Measurements from ENCODE around the gene FOXB2. TPM values are rescaled to one million over a fixed set of nuclear protein-coding genes. Genes with fewer than 3 reads are reported as not detected.
"Not testable (repeated sequence)": the region's sequence is repeated elsewhere in the genome, so short reads cannot be mapped to it uniquely, and the experiment has no call there.

Gene FOXB2
- polyA plus RNA-seq (ENCODE audit: insufficient read length in 4 of 4), result not detected

- no peak for DNase-seq (ENCODE audit: low read depth in 4 of 4, low spot score in 3 of 4)
These were observed at the start of gene FOXB2 for GRCh38 chr9:77019236-77019925. Gene FOXB2, plus strand, starts transcription at chr9:77019655. Its CDS starts 0 bp downstream, at chr9:77019655.

- DNase-seq (ENCODE audit: low read depth in 4 of 4, low spot score in 3 of 4), result no peak
These were observed 49.7 kb upstream of the FOXB2 start for GRCh38 chr9:76969716-76970115.

DNA sequence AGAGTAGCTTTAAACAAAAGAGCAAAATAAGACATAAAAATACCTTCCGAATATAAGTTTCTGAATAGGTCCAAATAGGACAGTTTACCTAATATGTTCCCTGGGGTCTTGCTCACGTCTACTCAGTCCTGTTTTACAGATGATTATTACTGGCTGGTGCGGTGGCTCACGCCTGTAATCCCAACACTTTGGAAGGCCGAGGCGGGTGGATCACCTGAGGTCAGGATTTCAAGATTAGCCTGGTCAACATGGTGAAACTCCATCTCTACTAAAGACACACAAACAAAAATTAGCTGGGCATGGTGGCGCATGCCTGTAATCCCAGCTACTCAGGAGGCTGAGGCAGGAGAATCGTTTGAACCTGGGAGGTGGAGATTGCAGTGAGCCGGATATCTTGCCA lies 40.6 kb upstream of the FOXB2 start:
- not testable (repeated sequence) for DNase-seq (ENCODE audit: low read depth in 4 of 4, low spot score in 3 of 4)

GRCh38 chr9:76980566-76980965 lies 38.9 kb upstream of the FOXB2 start:
- no peak for DNase-seq (ENCODE audit: low read depth in 4 of 4, low spot score in 3 of 4)

DNA sequence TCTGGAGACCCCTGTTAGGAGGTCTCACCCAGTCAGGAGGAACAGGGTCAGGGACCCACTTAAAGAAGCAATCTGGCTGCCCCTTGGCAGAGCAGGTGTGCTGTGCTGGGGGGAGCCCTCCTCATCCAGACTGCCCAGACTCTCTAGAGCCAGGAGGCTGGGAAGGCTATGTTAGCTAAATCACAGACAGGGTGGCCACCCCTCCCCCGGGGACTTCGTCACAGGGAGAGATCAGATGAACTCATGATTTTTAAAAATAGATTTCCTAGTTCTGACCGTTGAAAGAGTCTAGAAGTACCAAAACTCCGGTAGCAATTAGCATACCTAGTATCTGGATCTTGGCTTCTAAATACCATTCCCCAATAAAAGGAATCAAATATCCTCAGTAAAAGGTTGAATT lies 35.0 kb upstream of the FOXB2 start:
- no peak for DNase-seq (ENCODE audit: low read depth in 4 of 4, low spot score in 3 of 4)

DNA sequence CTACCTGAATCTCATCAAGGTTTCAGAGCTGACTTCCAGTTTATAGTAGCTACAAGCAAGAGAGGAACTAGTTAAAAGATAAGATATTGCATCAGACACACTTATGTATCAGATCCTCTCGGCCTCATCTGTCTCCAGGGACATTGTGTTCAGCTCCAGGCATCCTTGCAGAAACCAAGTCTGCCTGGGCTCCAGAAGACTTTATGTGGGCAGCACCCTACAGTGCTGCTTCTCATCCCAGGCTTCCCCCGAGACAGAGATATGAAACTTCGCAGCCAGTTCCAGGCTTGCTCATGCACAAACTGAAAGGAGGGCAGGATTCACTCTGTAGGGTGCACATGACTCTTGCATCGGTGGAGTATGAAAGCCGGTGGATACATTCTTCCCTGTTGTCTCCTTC lies 33.9 kb upstream of the FOXB2 start:
- no peak for DNase-seq (ENCODE audit: low read depth in 4 of 4, low spot score in 3 of 4)

DNA sequence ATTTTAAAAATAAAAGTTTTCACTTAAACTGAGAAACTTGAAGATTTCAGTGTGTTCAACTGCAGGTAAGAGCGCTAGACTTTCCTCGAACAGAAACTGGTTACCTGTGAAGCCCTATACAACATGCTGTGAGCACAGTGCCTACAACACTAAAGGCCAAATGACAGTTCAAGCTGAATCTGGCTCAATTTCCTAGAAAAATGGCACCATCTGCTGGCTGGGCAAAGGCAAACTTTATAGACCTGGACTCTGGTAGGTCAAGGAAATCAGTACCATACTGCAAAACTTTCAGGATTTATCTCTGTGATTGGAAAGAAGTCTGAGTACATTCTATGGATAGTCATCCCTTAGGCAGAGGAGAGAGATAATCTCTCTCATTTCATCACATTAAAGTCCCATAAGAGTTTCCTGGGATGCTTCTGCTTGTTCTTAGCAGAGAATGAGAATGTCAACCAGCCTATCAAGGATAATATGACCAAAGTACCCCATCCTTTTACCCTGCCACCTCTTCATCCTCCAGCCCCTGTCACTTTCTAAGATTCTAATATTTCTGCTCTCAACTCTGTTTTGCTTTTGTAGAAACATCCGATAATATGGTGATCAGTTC lies 31.8 kb upstream of the FOXB2 start:
- no peak for DNase-seq (ENCODE audit: low read depth in 4 of 4, low spot score in 3 of 4)

- no peak for DNase-seq (ENCODE audit: low read depth in 4 of 4, low spot score in 3 of 4)
These were observed 30.5 kb upstream of the FOXB2 start for GRCh38 chr9:76988941-76989340.

DNA sequence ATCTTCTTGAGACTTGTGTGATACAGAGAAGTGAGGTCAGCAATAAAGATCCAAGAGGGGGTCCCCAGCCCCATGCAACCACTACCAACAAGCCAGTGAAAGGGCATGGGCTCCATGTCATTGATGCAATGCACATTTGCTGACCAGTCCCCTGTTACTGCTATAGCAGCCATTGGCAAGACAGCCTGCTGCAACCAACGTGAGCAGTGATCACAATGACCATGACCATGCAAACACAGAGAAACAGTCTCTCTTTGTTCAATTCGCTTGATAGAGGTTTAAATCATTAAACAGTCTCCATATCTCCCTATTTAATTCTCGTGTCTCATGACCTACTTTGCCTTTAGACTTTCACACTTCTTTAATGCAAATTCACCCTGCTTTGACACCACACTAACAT lies 30.0 kb upstream of the FOXB2 start:
- no peak for DNase-seq (ENCODE audit: low read depth in 4 of 4, low spot score in 3 of 4)

DNA sequence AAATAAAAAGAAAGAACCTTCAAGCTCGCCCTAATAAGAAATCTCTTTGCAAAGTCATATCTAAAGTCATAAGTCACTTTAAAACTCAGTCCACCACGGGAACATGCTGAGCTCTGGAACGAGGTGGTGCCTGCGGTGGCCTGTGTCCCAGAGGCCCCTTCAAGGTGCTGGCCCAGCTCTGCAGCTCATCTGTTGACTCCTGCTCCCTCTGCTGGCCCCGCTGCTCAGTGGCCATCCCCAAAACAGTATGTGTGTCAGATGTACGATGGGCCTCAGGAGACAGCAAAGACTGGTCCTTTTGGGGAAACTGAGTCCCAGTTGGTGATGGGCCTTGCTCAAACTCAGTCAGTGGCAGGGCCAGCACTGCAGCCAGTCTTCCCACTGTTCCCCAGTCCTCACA lies 22.8 kb upstream of the FOXB2 start:
- no peak for DNase-seq (ENCODE audit: low read depth in 4 of 4, low spot score in 3 of 4)

DNA sequence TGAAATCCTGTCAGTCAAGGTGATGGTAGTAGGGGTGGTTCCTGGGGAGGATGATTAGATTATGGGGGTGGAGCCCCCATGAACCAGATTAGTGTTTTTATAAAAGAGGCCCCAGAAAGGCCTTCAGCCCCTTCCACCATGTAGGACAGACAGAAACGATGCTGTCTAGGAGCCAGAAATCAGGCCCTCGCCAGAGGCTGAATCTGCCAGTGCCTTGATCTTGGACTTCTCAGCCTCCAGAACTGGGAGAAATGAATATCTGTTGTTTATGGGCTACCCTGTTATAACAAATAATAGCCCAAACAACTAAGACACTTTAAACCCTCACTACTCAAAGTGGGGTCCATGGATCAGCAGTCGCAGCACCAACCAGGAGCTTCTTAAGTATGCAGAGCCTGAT lies 20.2 kb upstream of the FOXB2 start:
- no peak for DNase-seq (ENCODE audit: low read depth in 4 of 4, low spot score in 3 of 4)

- DNase-seq (ENCODE audit: low read depth in 4 of 4, low spot score in 3 of 4), result no peak
These were observed 19.1 kb upstream of the FOXB2 start for GRCh38 chr9:77000330-77000729.

DNA sequence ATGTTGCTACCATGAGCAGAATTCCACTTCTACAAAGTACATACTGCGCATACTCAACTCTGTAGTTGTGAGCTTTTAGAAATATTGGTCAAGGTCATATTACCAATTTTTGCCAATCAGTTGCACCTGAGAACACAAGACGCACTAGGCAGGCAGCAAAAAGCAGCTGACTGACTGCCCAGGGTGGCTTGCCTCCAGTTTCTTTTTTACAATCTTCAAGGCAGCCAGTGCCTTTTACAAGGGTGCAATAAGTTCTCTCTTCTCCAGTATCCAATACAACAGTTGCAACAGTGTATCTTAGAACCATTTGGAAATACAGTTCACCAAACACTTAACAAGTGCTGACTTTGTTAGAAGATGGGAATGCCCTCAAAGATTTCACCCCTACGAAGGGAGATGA lies 16.1 kb upstream of the FOXB2 start:
- no peak for DNase-seq (ENCODE audit: low read depth in 4 of 4, low spot score in 3 of 4)

- no peak for DNase-seq (ENCODE audit: low read depth in 4 of 4, low spot score in 3 of 4)
These were observed 14.2 kb upstream of the FOXB2 start for GRCh38 chr9:77005216-77005615.

- DNase-seq (ENCODE audit: low read depth in 4 of 4, low spot score in 3 of 4), result no peak
These were observed 8.9 kb upstream of the FOXB2 start for GRCh38 chr9:77010527-77010926.

- no peak for DNase-seq (ENCODE audit: low read depth in 4 of 4, low spot score in 3 of 4)
These were observed 7.3 kb upstream of the FOXB2 start for GRCh38 chr9:77011973-77012821.

DNA sequence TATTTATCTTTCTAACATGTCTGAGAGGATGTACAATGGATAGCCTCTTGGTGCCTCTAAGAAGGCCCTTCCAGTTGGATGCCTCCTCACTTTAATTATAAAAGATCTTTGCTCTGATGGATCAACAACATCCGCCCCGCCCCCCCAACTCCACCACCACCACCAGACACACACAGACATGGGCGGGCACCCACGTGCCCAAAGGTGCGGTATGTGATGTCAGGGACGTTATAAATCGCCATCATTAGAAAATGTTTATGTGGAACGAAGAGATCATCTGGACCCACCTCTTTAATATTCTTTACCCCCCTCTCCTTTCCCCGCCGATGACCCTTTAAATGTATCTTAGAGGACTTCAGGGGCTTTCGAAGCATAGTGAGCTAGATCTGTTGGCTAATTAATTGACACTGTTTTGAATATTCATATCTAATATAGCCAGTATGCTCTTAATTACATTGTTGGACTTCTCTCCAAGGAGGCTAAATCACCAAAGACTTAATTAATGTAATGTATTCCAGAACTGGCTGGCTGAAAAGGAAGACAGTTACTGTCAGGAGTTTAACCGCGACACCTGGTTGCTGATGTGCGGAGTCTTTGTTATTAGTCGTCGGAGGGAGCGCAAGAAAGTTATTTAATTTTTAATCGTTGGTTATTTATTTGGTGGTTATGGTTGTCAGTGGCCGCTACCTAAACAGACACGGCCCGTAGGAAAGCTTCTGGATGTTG lies 6.1 kb upstream of the FOXB2 start:
- no peak for DNase-seq (ENCODE audit: low read depth in 4 of 4, low spot score in 3 of 4)

GRCh38 chr9:77013932-77014596 lies 5.4 kb upstream of the FOXB2 start:
- no peak for DNase-seq (ENCODE audit: low read depth in 4 of 4, low spot score in 3 of 4)

DNA sequence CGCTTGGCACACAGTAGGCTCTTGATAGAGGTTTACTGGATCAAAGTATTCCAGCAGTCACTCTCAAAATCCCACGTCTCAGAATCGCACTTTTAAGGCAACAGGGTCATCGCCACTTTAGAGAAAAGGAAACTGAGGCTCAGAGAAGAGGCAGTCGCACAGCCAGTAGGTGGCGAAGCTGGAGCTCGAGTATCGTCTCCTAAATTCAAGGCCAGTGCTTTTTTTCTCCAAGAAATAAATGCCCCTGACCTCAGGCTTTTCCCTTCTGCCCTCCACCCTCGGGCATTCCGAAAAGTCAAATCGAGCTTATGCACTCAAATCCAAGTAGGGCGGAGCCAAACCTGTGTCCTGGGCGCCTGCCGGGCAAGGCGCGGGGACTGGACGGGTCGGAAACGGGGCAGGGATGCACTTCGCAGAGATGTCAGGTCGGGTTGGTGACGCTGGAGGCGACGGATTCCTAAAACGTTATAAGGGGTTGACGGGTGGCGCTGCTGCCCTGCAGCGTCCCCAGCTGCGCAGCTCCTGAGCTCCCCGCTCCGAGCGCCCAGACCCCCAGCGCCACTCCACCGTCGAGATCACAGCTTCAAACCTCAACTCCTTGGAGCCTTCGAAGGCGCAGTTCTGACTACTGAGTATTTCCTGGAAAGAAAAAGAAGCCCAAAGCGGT lies 4.7 kb upstream of the FOXB2 start:
- no peak for DNase-seq (ENCODE audit: low read depth in 4 of 4, low spot score in 3 of 4)

Measured in left renal pelvis (tissue), 4 donors.